ENCODE results near the gene ITGB4. TPM values are rescaled to one million over a fixed set of nuclear protein-coding genes. Genes with fewer than 3 reads are reported as not detected.

The ITGB4 gene
- total and polyA plus RNA-seq, 2 donors (not counting 3 experiments of a cell fraction or from before 2014, with no cell fraction given) = 4.2 to 6.7 TPM

- Histone ChIP-seq H3K27me3 (ENCODE audit: control insufficient read depth in 2 of 2, insufficient read depth in 2 of 2, low read length in 2 of 2) (no peaks in the 10 kb centered on the region), H3K36me3 (ENCODE audit: control insufficient read depth in 2 of 2, extremely low read depth in 1 of 2, insufficient read depth in 2 of 2, low read length in 2 of 2) (peaks cover 5 to 8% of the 10 kb centered on the region in 2 experiments), H3K79me2 (ENCODE audit: control insufficient read depth, insufficient read depth, low read length) (peaks cover 11% of the 10 kb centered on the region), H3K27ac (ENCODE audit: insufficient read depth, low read depth, low read length) (no peak overlapping the region), H3K9me3 (replicated peaks; ENCODE audit: control insufficient read depth, insufficient read depth, low read length) (no peaks in the 10 kb centered on the region), H3K9ac (replicated peaks; ENCODE audit: extremely low read depth, insufficient read depth, low read length) (no peak overlapping the region), H4K20me1 (replicated peaks; ENCODE audit: control insufficient read depth, extremely low read depth, insufficient read depth, low read length) (no peaks in the 10 kb centered on the region), H3K4me3 (replicated peaks in 1 of 3; ENCODE audit: insufficient read depth in 1 of 3, low read depth in 1 of 3, low read length in 3 of 3) (no peak overlapping the region), H3K4me1 (ENCODE audit: control insufficient read depth, extremely low read depth, insufficient read depth, low read length) (peaks cover 16% of the 10 kb centered on the region), H3K9me1 (replicated peaks; ENCODE audit: control insufficient read depth, extremely low read depth, insufficient read depth, low read length) (no peaks in the 10 kb centered on the region), H2AFZ (ENCODE audit: low read depth, low read length) (no peak overlapping the region), H3K4me2 (ENCODE audit: insufficient read depth, low read length) (no peak overlapping the region)
- DNase-seq (ENCODE audit: low read depth, low spot score) = no peak
- no peak for FAIRE-seq
- ChIA-PET CTCF (interaction anchor here (0.9 to 2.2 kb wide), 5 partner anchors 11 to 60 kb away, joined by 3 to 11 read pairs (median 5); partner anchors contain the start of genes UNK and WBP2), POLR2A (interaction anchor here (0.7 to 1.3 kb wide), 2 partner anchors 16 to 286 kb away, joined by 3 to 4 read pairs; a partner anchor contains a TSS)
- intact Hi-C loops (cut with micrococcal nuclease) = no loop called here
- dilution Hi-C loops (cut with MboI; ENCODE audit: extremely low pct_ligation_motif_present, low sequenced_read_pairs) = no loop called here
- BruUV-seq (replicated peaks) = no TSS peak
- TF ChIP-seq FOS (IDR thresholded peaks at IDR 0.05; ENCODE audit: borderline replicate concordance, insufficient read depth, low read length) (no peak), POLR2AphosphoS5 (IDR thresholded peaks at IDR 0.05; ENCODE audit: insufficient read depth, low read depth, low read length) (no peak), CTCF (IDR thresholded peaks at IDR 0.05; ENCODE audit: extremely low read depth in 1 of 2, insufficient read depth in 1 of 2, low read depth in 1 of 2, low read length in 2 of 2) (no peak), EZH2 (IDR thresholded peaks at IDR 0.05; ENCODE audit: borderline replicate concordance, low read depth, low read length, severe bottlenecking) (no peak), MAX (IDR thresholded peaks at IDR 0.05; ENCODE audit: insufficient read depth, insufficient read length) (no peak), POLR2A (IDR thresholded peaks at IDR 0.05; ENCODE audit: low read depth, low read length) (no peak), GATA2 (IDR thresholded peaks at IDR 0.05; ENCODE audit: insufficient read depth, insufficient read length, low read depth, low read length) (no peak)
Measured at GRCh38 chr17:75795820-75796607, 74.8 kb downstream of the ITGB4 start.
